Nephron progenitor cell (in vitro differentiated cells): ENCODE measurements around the gene CEP20.

Source experiments
- DNase-seq: peaks from one replicate; pipeline ENCODE4 v3.0.0; 2021
- H3K27ac Mint-ChIP-seq: 2 replicates; pipeline ENCODE4 v1.8.0; 2021; ENCODE audit warnings: mild to moderate bottlenecking, moderate library complexity, mixed read lengths
- H3K27me3 Mint-ChIP-seq: 2 replicates; pipeline ENCODE4 v1.8.0; 2021; ENCODE audit warnings: mild to moderate bottlenecking, low read depth, mixed read lengths; ENCODE audit not compliant: poor library complexity
- H3K36me3 Mint-ChIP-seq: 2 replicates; pipeline ENCODE4 v1.8.0; 2021; ENCODE audit warnings: low read depth, mixed read lengths
- H3K4me1 Mint-ChIP-seq: 2 replicates; pipeline ENCODE4 v1.8.0; 2021; ENCODE audit warnings: mixed read lengths
- H3K4me3 Mint-ChIP-seq: 2 replicates; pipeline ENCODE4 v1.8.0; 2021; ENCODE audit warnings: mild to moderate bottlenecking, moderate library complexity, mixed read lengths
- H3K9me3 Mint-ChIP-seq: 2 replicates; pipeline ENCODE4 v1.8.0; 2021; ENCODE audit warnings: mild to moderate bottlenecking, moderate library complexity, mixed read lengths
- CTCF ChIP-seq: fragments of 200-600 bp; sonication (generic); IDR thresholded peaks from 2 replicates; pipeline ENCODE4 v1.5.0; 2021; ENCODE audit warnings: antibody characterized with exemption

Gene CEP20

DNA sequence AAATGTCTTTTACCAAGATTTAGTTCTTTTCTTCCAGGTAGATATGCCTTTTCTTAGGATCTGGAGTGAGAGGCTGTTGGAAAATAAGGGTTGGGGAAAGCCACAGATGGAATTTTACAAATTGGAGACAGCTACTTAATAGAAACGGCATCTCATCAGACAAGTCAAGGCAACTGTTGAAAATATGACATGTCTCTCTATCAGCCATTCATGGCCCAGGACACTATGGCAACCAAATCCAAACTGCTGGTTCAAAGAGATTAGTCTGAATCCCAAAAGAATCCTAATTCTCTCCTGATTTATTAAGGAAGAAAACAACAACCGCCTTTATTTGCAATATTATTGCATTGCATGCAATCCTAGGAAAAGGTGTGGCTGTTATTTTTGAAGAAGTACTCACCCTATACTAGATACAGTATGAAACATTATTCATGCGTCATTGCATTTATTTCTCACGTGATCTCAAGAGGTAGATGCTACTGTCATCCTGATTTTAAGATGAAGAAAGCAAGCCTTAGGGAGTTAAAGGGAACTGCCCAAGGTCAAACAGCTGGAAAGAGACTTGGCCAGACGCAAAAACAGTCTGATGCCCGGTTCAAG, 12.6 kb upstream of the CEP20 start:
- no peak for TF ChIP-seq CTCF
- no peaks in the 10 kb centered on the region for H3K36me3 Mint-ChIP-seq
- DNase-seq: no peak
- H3K27ac Mint-ChIP-seq: no peak overlapping the region
- no peaks in the 10 kb centered on the region for H3K27me3 Mint-ChIP-seq
- H3K4me3 Mint-ChIP-seq: no peak overlapping the region
- no peaks in the 10 kb centered on the region for H3K9me3 Mint-ChIP-seq
- H3K4me1 Mint-ChIP-seq: peaks cover 16% of the 10 kb centered on the region

GRCh38 chr16:15900357-15900756, 12.0 kb upstream of the CEP20 start:
- no peak overlapping the region for H3K27ac Mint-ChIP-seq
- peaks cover 16% of the 10 kb centered on the region for H3K4me1 Mint-ChIP-seq
- no peak for TF ChIP-seq CTCF
- no peaks in the 10 kb centered on the region for H3K36me3 Mint-ChIP-seq
- no peaks in the 10 kb centered on the region for H3K9me3 Mint-ChIP-seq
- H3K4me3 Mint-ChIP-seq: no peak overlapping the region
- H3K27me3 Mint-ChIP-seq: no peaks in the 10 kb centered on the region
- DNase-seq: no peak

GRCh38 chr16:15899538-15900100, 11.2 kb upstream of the CEP20 start:
- peaks cover 16% of the 10 kb centered on the region for H3K4me1 Mint-ChIP-seq
- no peaks in the 10 kb centered on the region for H3K36me3 Mint-ChIP-seq
- DNase-seq: no peak
- H3K27ac Mint-ChIP-seq: no peak overlapping the region
- H3K4me3 Mint-ChIP-seq: no peak overlapping the region
- H3K9me3 Mint-ChIP-seq: no peaks in the 10 kb centered on the region
- TF ChIP-seq CTCF: no peak
- H3K27me3 Mint-ChIP-seq: no peaks in the 10 kb centered on the region

DNA sequence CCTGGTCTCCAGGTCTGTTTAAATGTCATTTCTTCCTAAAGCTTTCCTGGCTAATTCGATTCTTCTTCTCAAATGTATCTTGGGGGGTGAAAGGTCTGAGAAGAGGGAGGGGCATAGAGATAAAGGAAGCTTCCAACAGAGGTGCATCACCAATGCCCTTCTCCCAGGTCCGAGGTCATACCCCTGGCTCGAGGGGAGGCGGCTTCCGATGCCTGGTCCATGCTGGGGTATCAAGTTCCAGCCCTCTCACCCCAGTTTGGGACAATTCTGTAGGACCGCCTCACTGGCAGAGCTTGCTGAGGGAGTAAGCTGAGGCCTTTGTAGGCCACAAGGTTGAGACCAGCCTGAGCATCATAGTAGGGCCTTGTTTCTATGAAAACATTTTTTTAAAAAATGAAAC, 10.3 kb upstream of the CEP20 start:
- no peak for DNase-seq
- Mint-ChIP-seq H3K36me3 (no peaks in the 10 kb centered on the region), H3K27me3 (no peaks in the 10 kb centered on the region), H3K4me3 (no peak overlapping the region), H3K4me1 (peaks cover 16% of the 10 kb centered on the region), H3K27ac (no peak overlapping the region), H3K9me3 (no peaks in the 10 kb centered on the region)
- no peak for TF ChIP-seq CTCF

GRCh38 chr16:15897834-15898254, 9.4 kb upstream of the CEP20 start:
- Mint-ChIP-seq H3K36me3 (no peaks in the 10 kb centered on the region), H3K4me3 (no peak overlapping the region), H3K27me3 (no peaks in the 10 kb centered on the region), H3K9me3 (no peaks in the 10 kb centered on the region), H3K27ac (peak overlapping the region; percentile 64), H3K4me1 (peaks cover 16% of the 10 kb centered on the region)
- DNase-seq: no peak
- TF ChIP-seq CTCF: no peak

- H3K4me3 Mint-ChIP-seq: peak overlapping the region; percentile 15
- H3K9me3 Mint-ChIP-seq: no peaks in the 10 kb centered on the region
- DNase-seq: no peak
- no peak overlapping the region for H3K27ac Mint-ChIP-seq
- peaks cover 2% of the 10 kb centered on the region for H3K27me3 Mint-ChIP-seq
- TF ChIP-seq CTCF: no peak
- H3K4me1 Mint-ChIP-seq: peaks cover 16% of the 10 kb centered on the region
- H3K36me3 Mint-ChIP-seq: no peaks in the 10 kb centered on the region
Observed at GRCh38 chr16:15897121-15897780, 8.8 kb upstream of the CEP20 start.
